K562 (cell line): Measurements from ENCODE around the gene METTL8. TPM values are rescaled to one million over a fixed set of nuclear protein-coding genes. Genes with fewer than 3 reads are reported as not detected.

ENCODE experiments used
- ATAC-seq: fragments of 200-7000 bp; cut with Tn5 transposase; 3 replicates; pipeline ENCODE4 v1.9.1; 2020; ENCODE audit warnings: moderate library complexity
- BruUV-seq: library from RNA; stranded (reverse); fragments of 400-500 nt; replicated peaks from 2 replicates; lab custom pipeline; 2021; lab: Mats Ljungman, UMichigan
- CTCF ChIA-PET: fragments of 300-600 bp; formaldehyde crosslinking; extraction: SDS; loops from one replicate; lab custom pipeline; 2021; ENCODE audit warnings: low intra/inter-chr PET ratio; lab: Yijun Ruan, JAX
- POLR2A ChIA-PET: fragments of 300-600, 350-650 bp; sonication (Branson Sonifier 250); formaldehyde crosslinking; extraction: SDS; loops from one replicate; lab custom pipeline; 2021; ENCODE audit warnings: antibody characterized with exemption, inconsistent platforms; lab: Yijun Ruan, JAX
- DNase-seq, 4 experiments: peaks; one replicate each; pipeline versions ENCODE4 v3.0.0 to v3.0.0-alpha.2; 2011 to 2018; ENCODE audit warnings: low spot score in 3 of 4, mixed read lengths in 3 of 4; ENCODE audit errors: extremely low read depth in 1 of 4
- FAIRE-seq: peaks from 2 replicates; lab custom pipeline; 2011; peaks lifted over from hg19 to GRCh38; lab: Jason Lieb, UNC
- H2AFZ ChIP-seq: 2 replicates; pipeline ENCODE4 v1.6.0; 2011; ENCODE audit warnings: low read depth, low read length, control low read depth, inconsistent platforms
- H3K27ac ChIP-seq: fragments of 200-600 bp; 3 replicates; pipeline ENCODE4 v1.8.0; 2011; ENCODE audit warnings: low read depth, mild to moderate bottlenecking, control low read depth, inconsistent platforms, low read length, moderate library complexity, mixed read lengths; ENCODE audit errors: extremely low read depth
- H3K27me3 ChIP-seq, 2 experiments: fragments of 300-600 bp in 1 of 2; 2 replicates in 1 of 2; 3 replicates in 1 of 2; pipeline versions ENCODE4 v1.6.0 to v1.8.0; 2011; ENCODE audit warnings: inconsistent platforms in 2 of 2, low read length in 2 of 2, mild to moderate bottlenecking in 1 of 2, mixed read lengths in 1 of 2, moderate library complexity in 1 of 2; ENCODE audit not compliant: control insufficient read depth in 2 of 2, insufficient read depth in 2 of 2
- H3K36me3 ChIP-seq: fragments of 300-600 bp; 3 replicates; pipeline ENCODE4 v1.8.0; 2011; ENCODE audit warnings: mild to moderate bottlenecking, low read length, inconsistent platforms; ENCODE audit not compliant: control insufficient read depth, insufficient read depth
- H3K4me1 ChIP-seq, 2 experiments: fragments of 200-600 bp in 1 of 2; replicated peaks in 1 of 2; 2 replicates in 1 of 2; 3 replicates in 1 of 2; pipeline versions ENCODE4 v1.5.1 to v1.8.0; 2011; ENCODE audit warnings: inconsistent platforms in 2 of 2, low read length in 2 of 2, mild to moderate bottlenecking in 1 of 2, mixed read lengths in 1 of 2, moderate library complexity in 1 of 2; ENCODE audit not compliant: control insufficient read depth in 2 of 2, insufficient read depth in 2 of 2
- H3K4me2 ChIP-seq: 2 replicates; pipeline ENCODE4 v1.6.1; 2011; ENCODE audit warnings: low read length, control low read depth, inconsistent platforms, mixed read lengths; ENCODE audit not compliant: insufficient read depth
- H3K4me3 ChIP-seq: fragments of 200-600 bp; sonication (generic), shearing (Covaris generic); 2 replicates; pipeline ENCODE4 v1.5.1; 2016; ENCODE audit warnings: control low read depth, inconsistent platforms
- H3K79me2 ChIP-seq: fragments of 200-600 bp; 3 replicates; pipeline ENCODE4 v1.8.0; 2011; ENCODE audit warnings: low read length, inconsistent platforms; ENCODE audit not compliant: control insufficient read depth, insufficient read depth
- H3K9ac ChIP-seq, 2 experiments: 2 replicates each; pipeline versions ENCODE4 v1.6.0 to v1.6.1; 2011; ENCODE audit warnings: low read depth in 2 of 2, low read length in 2 of 2, control low read depth in 1 of 2, inconsistent platforms in 1 of 2, mild to moderate bottlenecking in 1 of 2, mixed read lengths in 1 of 2; ENCODE audit not compliant: insufficient read depth in 1 of 2
- H3K9me1 ChIP-seq: one replicate; pipeline ENCODE4 v1.6.0; 2011; ENCODE audit warnings: inconsistent platforms, mild to moderate bottlenecking, low read length, moderate library complexity; ENCODE audit not compliant: control insufficient read depth, insufficient read depth
- H3K9me3 ChIP-seq: replicated peaks from 2 replicates; pipeline ENCODE4 v1.5.1; 2011; ENCODE audit warnings: low read depth, low read length, inconsistent platforms; ENCODE audit not compliant: control insufficient read depth, insufficient read depth
- H4K20me1 ChIP-seq: replicated peaks from 2 replicates; pipeline ENCODE4 v1.6.1; 2011; ENCODE audit warnings: low read length, inconsistent platforms, mixed read lengths; ENCODE audit not compliant: control insufficient read depth, insufficient read depth
- CTCF ChIP-seq, 3 experiments: IDR thresholded peaks in 2 of 3; conservative IDR thresholded peaks in 1 of 3; 2 replicates each; pipeline ENCODE4 v1.5.1; 2011 to 2012; ENCODE audit warnings: low read length in 3 of 3, mild to moderate bottlenecking in 3 of 3, control low read depth in 2 of 3, improper control_type of control experiment in 1 of 3, inconsistent platforms in 1 of 3, low read depth in 1 of 3, mixed read lengths in 1 of 3, moderate library complexity in 1 of 3; ENCODE audit not compliant: insufficient read depth in 2 of 3
- GATA2 ChIP-seq: sonication (generic); formaldehyde crosslinking; IDR thresholded peaks from 2 replicates; pipeline ENCODE4 v1.4.0; 2020; ENCODE audit warnings: mild to moderate bottlenecking, missing genetic modification reagents
- RAD21 ChIP-seq, 2 experiments: fragments of 250-450 bp in 1 of 2; fragments of 450-650 bp in 1 of 2; sonication (Bioruptor Pico) in 1 of 2; formaldehyde crosslinking in 1 of 2; IDR thresholded peaks in 1 of 2; conservative IDR thresholded peaks in 1 of 2; 2 replicates each; pipeline versions ENCODE4 v1.4.0 to v1.8.0; 2020 to 2022; ENCODE audit warnings: mild to moderate bottlenecking in 2 of 2, moderate library complexity in 1 of 2
- STAT5B ChIP-seq: fragments of 250-450 bp; sonication (Bioruptor Pico); IDR thresholded peaks from 2 replicates; pipeline ENCODE4 v1.8.0; 2021; ENCODE audit warnings: mild to moderate bottlenecking, inconsistent platforms
- ZC3H8 ChIP-seq: fragments of 450-650 bp; IDR thresholded peaks from 2 replicates; pipeline ENCODE4 v1.6.1; 2017
- WGBS: fragments of 100-300 bp; shearing (Covaris generic); methylation state at CpG from one replicate; pipeline ENCODE4 v1.1.6; 2016; ENCODE audit warnings: low coverage, mixed read lengths; ENCODE audit not compliant: insufficient coverage; ENCODE audit errors: missing lambda C conversion rate; 5-methylcytosine and 5-hydroxymethylcytosine counted together
- in situ Hi-C: fragments of 300-500 bp; cut with MboI; formaldehyde crosslinking; loops from 4 replicates; pipeline ENCODE4 v1.15.0; 2018; ENCODE audit warnings: inconsistent platforms, mixed read lengths
- intact Hi-C: fragments of 100-400 bp; cut with micrococcal nuclease; formaldehyde crosslinking; loops from 2 replicates; pipeline ENCODE4 v1.14.2; 2022
- polyA plus RNA-seq, 8 experiments: library from polyadenylated mRNA; depleted of rRNA in 4 of 8; stranded (reverse) in 5 of 8; unstranded in 3 of 8; fragments of >200 nt; fragmentation: Nextera tagmentation in 2 of 8; fragmentation: Illumina TruSeq in 1 of 8; extraction: Ambion mirVana in 2 of 8; extraction: Trizol in 1 of 8; gene quantifications; 2 replicates each; pipeline versions ENCODE4 v1.2.1 to v1.2.3, GENCODE V29; 2011 to 2014; ENCODE audit warnings: inconsistent platforms in 1 of 8, missing spikeins in 1 of 8
- total RNA-seq, 7 experiments: library from RNA; depleted of rRNA in 6 of 7; stranded (reverse); fragments of >200 nt in 6 of 7; fragmentation: Illumina TruSeq in 2 of 7; extraction: Trizol in 2 of 7; gene quantifications; 2 replicates each; pipeline versions ENCODE4 v1.2.1 to v1.2.3, GENCODE V29; 2011 to 2021; ENCODE audit warnings: low replicate concordance in 1 of 7

METTL8 gene
- total and polyA plus RNA-seq, 9 of the 15 experiments (the other 6 are each of a cell fraction or from before 2014, with no cell fraction given): 12.9 to 52.6 (median 33.7) TPM

GRCh38 chr2:171447675-171448074 lies 13.9 kb upstream of the METTL8 start:
- DNase-seq (no peak), FAIRE-seq (peak; percentile 65), ATAC-seq (peak; percentile 60)
- no TSS peak for BruUV-seq
- no peak overlapping the region for H3K9ac ChIP-seq
- 95% methylated on average over 2 of the region's 2 CpGs for whole genome bisulfite sequencing
- intact Hi-C loops (no loop called here), in situ Hi-C loops (no loop called here)
- no peak overlapping the region for H2AFZ ChIP-seq
- no peaks in the 10 kb centered on the region for H3K79me2 ChIP-seq
- no peaks in the 10 kb centered on the region for H3K4me1 ChIP-seq
- no peaks in the 10 kb centered on the region for H3K27me3 ChIP-seq
- no peaks in the 10 kb centered on the region for H4K20me1 ChIP-seq
- TF ChIP-seq ZC3H8 (no peak), STAT5B (CRISPR knock-in tag) (no peak), RAD21 (CRISPR knock-in tag; conservative IDR thresholded peaks at IDR 0.05 in 1 of 2, IDR thresholded peaks at IDR 0.05 in 1 of 2) (peak; percentile 22 to 35; a peak in 3 of 4 replicates), CTCF (IDR thresholded peaks at IDR 0.05 in 2 of 3, conservative IDR thresholded peaks at IDR 0.05 in 1 of 3; ENCODE audit: insufficient read depth in 2 of 3, low read depth in 1 of 3, low read length in 3 of 3) (peak in 2 of 3 experiments; percentile 30 to 52; a peak in 2 of 6 replicates), GATA2 (no peak)
- ChIA-PET CTCF (interaction anchor here (0.6 to 2.3 kb wide), 4 partner anchors 10 to 481 kb away, joined by 3 to 7 read pairs (median 3); no protein-coding TSS in a partner anchor), POLR2A (interaction anchor here (0.8 to 1.0 kb wide), 2 partner anchors 11 to 486 kb away, joined by 3 read pairs; no protein-coding TSS in a partner anchor)
- no peak overlapping the region for H3K4me3 ChIP-seq
- no peak overlapping the region for H3K27ac ChIP-seq
- H3K4me2 ChIP-seq: no peak overlapping the region
- no peaks in the 10 kb centered on the region for H3K9me3 ChIP-seq
- no peaks in the 10 kb centered on the region for H3K9me1 ChIP-seq
- H3K36me3 ChIP-seq: peaks cover 78% of the 10 kb centered on the region
